ENCODE data around the gene PPP1R15A. TPM values are rescaled to one million over a fixed set of nuclear protein-coding genes. Genes with fewer than 3 reads are reported as not detected.
"Not testable (repeated sequence)": the region's sequence is repeated elsewhere in the genome, so short reads cannot be mapped to it uniquely, and the experiment has no call there.

Gene PPP1R15A
- total and polyA plus RNA-seq, 4 donors, result 5.6 to 52.5 (median 11.3) TPM

- 94% methylated on average over 13 of the region's 13 CpGs for WGBS
- no peaks in the 10 kb centered on the region for H3K9me3 ChIP-seq (ENCODE audit: control insufficient read depth in 4 of 4, low read length in 3 of 4)
- H3K27ac ChIP-seq (ENCODE audit: low read depth in 1 of 2, low read length in 2 of 2), result peak overlapping the region in 1 of 2 donors; percentile 28
- peaks cover 1 to 19% (median 9%) of the 10 kb centered on the region in 4 donors for H3K4me1 ChIP-seq (ENCODE audit: control insufficient read depth in 4 of 4, insufficient read depth in 4 of 4, low read length in 3 of 4)
- no peaks in the 10 kb centered on the region for H3K27me3 ChIP-seq (ENCODE audit: control insufficient read depth in 4 of 4, insufficient read depth in 4 of 4, low read length in 3 of 4)
- no peak overlapping the region for H3K4me3 ChIP-seq (ENCODE audit: low read depth in 1 of 3, low read length in 3 of 3)
- TF ChIP-seq MAX (IDR thresholded peaks at IDR 0.05), result no peak
- TF ChIP-seq TAF1 (conservative IDR thresholded peaks at IDR 0.05), result no peak
- TF ChIP-seq YY1 (IDR thresholded peaks at IDR 0.05), result no peak
- TF ChIP-seq EGR1 (IDR thresholded peaks at IDR 0.05; ENCODE audit: low read depth in 2 of 2), result no peak
- no peak for TF ChIP-seq JUND (IDR thresholded peaks at IDR 0.05)
- no peak for TF ChIP-seq SP1 (IDR thresholded peaks at IDR 0.05)
- no peak for TF ChIP-seq FOXA2 (IDR thresholded peaks at IDR 0.05)
- no peak for TF ChIP-seq REST (IDR thresholded peaks at IDR 0.05)
- no peak for TF ChIP-seq RXRA (IDR thresholded peaks at IDR 0.05)
- TF ChIP-seq CTCF (IDR thresholded peaks at IDR 0.05; ENCODE audit: low read depth, low read length, missing input control), result no peak
- no peak for TF ChIP-seq HNF4G (IDR thresholded peaks at IDR 0.05)
- no peak for TF ChIP-seq FOXA1 (IDR thresholded peaks at IDR 0.05)
- TF ChIP-seq HNF4A (conservative IDR thresholded peaks at IDR 0.05), result no peak
- TF ChIP-seq NR2F2 (IDR thresholded peaks at IDR 0.05), result no peak
- TF ChIP-seq GABPA (IDR thresholded peaks at IDR 0.05 in 1 of 2, conservative IDR thresholded peaks at IDR 0.05 in 1 of 2), result no peak
- no peak for TF ChIP-seq ZBTB33 (IDR thresholded peaks at IDR 0.05)
- TF ChIP-seq ATF3 (IDR thresholded peaks at IDR 0.05), result no peak
- no peak for TF ChIP-seq RAD21 (IDR thresholded peaks at IDR 0.05)
- H3K9ac ChIP-seq (ENCODE audit: low read depth in 1 of 2, low read length in 2 of 2), result no peak overlapping the region
- H3K36me3 ChIP-seq (ENCODE audit: control insufficient read depth in 4 of 4, insufficient read depth in 3 of 4, low read depth in 1 of 4, low read length in 3 of 4), result peaks cover 0 to 13% (median 5%) of the 10 kb centered on the region in 4 donors
- DNase-seq (ENCODE audit: low spot score), result no peak
Measured at GRCh38 chr19:48879025-48879637, 6.9 kb downstream of the PPP1R15A start.

GRCh38 chr19:48879696-48880095 lies 7.5 kb downstream of the PPP1R15A start:
- H3K4me3 ChIP-seq (ENCODE audit: low read depth in 1 of 3, low read length in 3 of 3); H3K27me3 ChIP-seq (ENCODE audit: control insufficient read depth in 4 of 4, insufficient read depth in 4 of 4, low read length in 3 of 4); H3K36me3 ChIP-seq (ENCODE audit: control insufficient read depth in 4 of 4, insufficient read depth in 3 of 4, low read depth in 1 of 4, low read length in 3 of 4); H3K9ac ChIP-seq (ENCODE audit: low read depth in 1 of 2, low read length in 2 of 2); DNase-seq (ENCODE audit: low spot score); H3K9me3 ChIP-seq (ENCODE audit: control insufficient read depth in 4 of 4, low read length in 3 of 4): not testable (repeated sequence)
- peak overlapping the region in 1 of 2 donors; percentile 3 for H3K27ac ChIP-seq (ENCODE audit: low read depth in 1 of 2, low read length in 2 of 2)
- 89% methylated on average over 9 of the region's 9 CpGs for WGBS
- H3K4me1 ChIP-seq (ENCODE audit: control insufficient read depth in 4 of 4, insufficient read depth in 4 of 4, low read length in 3 of 4), result peaks cover under 1 to 13% (median 3%) of the 10 kb centered on the region in 4 donors

All from liver (tissue), 9 donors.